ENCODE data around the gene AMOTL1.

The AMOTL1 gene

DNA sequence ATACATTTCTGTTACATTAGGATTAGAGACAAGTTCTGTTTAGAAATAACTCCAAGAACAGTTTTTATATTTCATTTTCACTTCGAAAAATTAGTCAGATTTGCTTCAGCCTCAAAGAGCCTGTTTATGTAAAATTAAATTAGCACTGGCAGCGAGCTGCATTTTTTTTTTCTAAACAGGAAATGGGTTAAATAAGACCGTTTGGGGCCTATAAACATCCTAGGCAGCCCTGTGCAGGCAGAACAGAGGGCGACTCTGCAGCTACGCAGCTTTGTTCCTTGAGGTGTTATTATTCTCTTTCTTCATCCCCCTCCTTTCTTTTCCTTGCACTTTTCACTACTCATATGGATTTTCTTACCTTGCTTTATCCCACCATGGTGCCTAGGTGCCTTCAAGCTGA, 156.5 kb downstream of the AMOTL1 start:
- no peak for TF ChIP-seq GATA3 (IDR thresholded peaks at IDR 0.05; ENCODE audit: low read depth, low read length)
- no peak for TF ChIP-seq GATA2 (IDR thresholded peaks at IDR 0.05; ENCODE audit: low read depth, low read length)

- TF ChIP-seq GATA3 (IDR thresholded peaks at IDR 0.05; ENCODE audit: low read depth, low read length) (no peak), GATA2 (IDR thresholded peaks at IDR 0.05; ENCODE audit: low read depth, low read length) (no peak)
Observed at GRCh38 chr11:94925422-94926270, 157.5 kb downstream of the AMOTL1 start.

- TF ChIP-seq GATA2 (IDR thresholded peaks at IDR 0.05; ENCODE audit: low read depth, low read length) (no peak), GATA3 (IDR thresholded peaks at IDR 0.05; ENCODE audit: low read depth, low read length) (no peak)
Observed at GRCh38 chr11:94926271-94926625, 158.1 kb downstream of the AMOTL1 start.

Data from SH-SY5Y (cell line).